Stimulated activated naive CD8-positive, alpha-beta T cell treated with anti-CD3 and anti-CD28 coated beads, Interleukin-15, amount 100 ng/mL, for 72 hours (primary cell): Measurements from ENCODE around the gene TRIM33.
A peak's percentile ranks its signal among the peaks of the same experiment; 100 is the strongest.
"Not testable (repeated sequence)": the region's sequence is repeated elsewhere in the genome, so short reads cannot be mapped to it uniquely, and the experiment has no call there.

Source experiments
- ATAC-seq: fragments of 150-1000 bp; cut with Tn5 transposase; 2 replicates; pipeline ENCODE4 v1.10.0; 2021; ENCODE audit warnings: mild to moderate bottlenecking, moderate library complexity
- DNase-seq, 2 donors: peaks; one replicate each; pipeline ENCODE4 v3.0.0; 2021 to 2022
- H3K27ac Mint-ChIP-seq, 2 donors: one replicate each; pipeline ENCODE4 v1.8.0; 2022; ENCODE audit warnings: mild to moderate bottlenecking in 2 of 2, mixed read lengths in 2 of 2, moderate library complexity in 2 of 2
- H3K27me3 Mint-ChIP-seq: one replicate; pipeline ENCODE4 v1.8.0; 2022; ENCODE audit warnings: mixed read lengths
- H3K4me1 Mint-ChIP-seq: one replicate; pipeline ENCODE4 v1.8.0; 2022; ENCODE audit warnings: mild to moderate bottlenecking, mixed read lengths
- H3K4me3 Mint-ChIP-seq, 2 donors: one replicate each; pipeline ENCODE4 v1.8.0; 2022; ENCODE audit warnings: mild to moderate bottlenecking in 2 of 2, mixed read lengths in 2 of 2, moderate library complexity in 1 of 2
- H3K9me3 Mint-ChIP-seq, 2 donors: one replicate each; pipeline ENCODE4 v1.8.0; 2022; ENCODE audit warnings: mixed read lengths in 2 of 2

TRIM33 gene

DNA sequence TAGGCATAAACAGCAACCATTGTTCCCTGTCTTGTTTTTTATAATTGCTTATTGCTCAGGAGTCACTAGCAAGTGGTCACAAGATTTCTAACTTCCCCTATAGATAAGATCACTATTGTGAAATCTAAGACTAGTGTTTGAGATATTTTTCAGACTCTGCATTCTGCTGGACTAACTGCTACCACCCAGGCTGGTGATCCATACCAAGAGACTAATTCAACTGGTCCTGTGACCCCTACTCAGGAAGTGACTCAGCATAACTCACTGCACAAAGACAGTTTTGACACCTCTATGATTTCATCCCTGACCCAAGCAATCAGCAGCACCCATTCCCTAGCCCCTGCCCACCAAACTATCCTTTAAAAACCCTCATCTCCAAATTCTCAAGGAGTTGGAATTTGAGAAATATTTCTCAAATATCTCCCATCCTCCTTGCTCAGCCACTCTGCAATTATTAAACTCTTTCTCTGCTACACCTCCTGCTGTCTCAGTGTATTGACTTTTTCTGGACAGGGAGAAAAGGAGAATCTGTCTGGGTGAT, 52.7 kb downstream of the TRIM33 start:
- peaks cover 12% of the 10 kb centered on the region for H3K4me1 Mint-ChIP-seq
- no peak for DNase-seq
- peak; percentile 76 for ATAC-seq
- no peaks in the 10 kb centered on the region for H3K27me3 Mint-ChIP-seq
- no peaks in the 10 kb centered on the region for H3K9me3 Mint-ChIP-seq
- no peak overlapping the region for H3K27ac Mint-ChIP-seq
- no peak overlapping the region for H3K4me3 Mint-ChIP-seq

DNA sequence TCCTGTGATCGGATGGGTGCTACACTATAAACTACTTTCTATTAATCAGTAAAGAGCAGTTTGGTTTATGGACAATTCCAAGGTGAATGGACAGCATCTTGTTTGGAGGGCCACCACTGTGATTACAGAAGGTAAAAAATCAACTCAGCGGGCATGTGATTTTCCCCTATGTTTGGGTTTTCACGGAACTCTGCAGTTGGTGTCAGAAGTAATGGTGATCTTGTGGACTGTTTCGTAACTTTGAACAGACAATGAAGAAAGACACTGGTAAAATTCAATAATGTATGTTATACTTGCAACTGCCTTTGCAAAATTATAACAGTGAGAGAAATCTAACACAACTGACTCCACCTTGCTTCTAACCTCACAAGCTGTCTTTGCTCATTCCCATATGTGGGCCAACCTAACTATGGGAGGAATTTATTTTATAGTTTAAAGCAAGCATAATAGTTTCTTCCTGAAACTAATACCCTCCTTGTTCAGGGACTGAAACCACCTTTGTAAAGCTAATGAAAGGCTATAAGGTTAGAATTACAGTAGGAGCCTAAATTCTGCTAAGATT, 53.2 kb downstream of the TRIM33 start:
- Mint-ChIP-seq H3K4me3 (no peak overlapping the region), H3K9me3 (no peaks in the 10 kb centered on the region), H3K4me1 (peaks cover 12% of the 10 kb centered on the region), H3K27me3 (no peaks in the 10 kb centered on the region), H3K27ac (no peak overlapping the region)
- DNase-seq (no peak), ATAC-seq (no peak)

DNA sequence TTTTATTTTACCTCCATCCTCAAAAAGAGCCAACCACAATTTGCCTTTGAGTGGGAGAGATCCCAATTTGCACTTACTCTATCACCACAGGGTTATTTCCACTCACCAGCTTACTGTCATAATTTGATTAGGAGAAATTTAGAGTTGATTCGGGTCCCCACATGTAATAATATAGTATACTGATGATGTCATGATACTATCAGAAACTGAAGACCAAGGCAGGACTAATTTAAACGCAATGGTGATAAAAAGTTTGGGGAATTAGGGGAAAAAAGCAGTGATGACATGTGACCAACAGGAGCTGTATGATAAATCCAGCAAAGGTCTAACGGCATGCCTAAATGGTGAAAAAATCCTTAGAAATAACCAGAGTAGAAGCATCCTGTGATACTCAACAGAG, 54.4 kb downstream of the TRIM33 start:
- Mint-ChIP-seq H3K9me3 (no peaks in the 10 kb centered on the region), H3K27me3 (no peaks in the 10 kb centered on the region), H3K4me3 (no peak overlapping the region), H3K27ac (no peak overlapping the region), H3K4me1 (peaks cover 12% of the 10 kb centered on the region)
- no peak for DNase-seq
- no peak for ATAC-seq

DNA sequence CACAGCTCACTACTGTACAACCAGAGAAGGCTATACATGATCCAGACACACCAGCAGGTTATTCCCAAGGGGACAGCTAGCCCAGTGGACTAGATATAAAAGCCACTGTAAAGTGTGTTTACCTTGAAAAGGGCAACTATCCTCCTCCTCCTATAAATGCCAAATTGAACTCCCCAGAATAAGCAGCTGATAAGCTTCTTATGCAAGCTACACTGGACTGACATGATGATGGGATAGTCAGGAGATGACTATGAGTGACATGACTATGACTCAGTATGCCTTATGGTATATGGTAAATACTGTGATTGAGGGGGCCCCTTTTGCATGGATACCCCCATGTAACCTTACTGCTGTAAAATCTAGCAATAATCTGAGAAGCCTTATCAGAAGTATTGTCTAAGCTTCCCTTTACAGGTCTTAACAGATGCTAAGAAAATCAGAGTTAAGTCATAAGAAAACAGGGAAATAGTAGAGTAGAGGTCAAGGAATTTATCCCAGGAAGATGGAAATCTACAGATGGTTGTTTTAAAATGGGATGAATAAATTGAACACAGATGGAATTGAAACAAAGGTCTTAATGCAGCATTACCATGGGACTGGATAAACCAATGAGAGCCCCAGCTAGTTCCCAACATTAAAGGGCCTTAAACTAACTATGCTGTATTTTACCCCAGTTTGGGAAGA, 55.8 kb downstream of the TRIM33 start:
- ATAC-seq: peak; percentile 39
- Mint-ChIP-seq H3K4me3 (no peak overlapping the region), H3K9me3 (no peaks in the 10 kb centered on the region), H3K27ac (no peak overlapping the region), H3K4me1 (peaks cover 12% of the 10 kb centered on the region), H3K27me3 (no peaks in the 10 kb centered on the region)
- no peak for DNase-seq

DNA sequence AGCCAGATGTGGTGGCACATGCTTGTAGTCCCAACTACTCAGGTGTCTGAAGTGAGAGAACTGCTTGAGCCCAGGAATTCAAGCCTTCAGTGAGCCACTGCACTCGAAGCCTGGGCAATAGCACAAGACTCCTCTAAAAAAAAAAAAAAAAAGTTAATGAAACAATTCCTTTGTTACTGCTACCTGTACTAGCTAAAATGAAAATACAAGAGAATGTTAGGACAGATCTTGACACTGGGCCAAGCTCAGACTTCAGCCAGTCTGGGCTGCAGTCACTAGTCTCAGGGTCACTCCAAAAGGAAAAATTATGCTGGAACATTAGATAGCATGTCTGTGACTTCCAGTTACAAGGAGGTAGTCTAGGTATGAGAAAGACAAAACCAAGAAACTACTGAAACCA, 56.5 kb downstream of the TRIM33 start:
- ATAC-seq: no peak
- H3K4me1 Mint-ChIP-seq: peaks cover 12% of the 10 kb centered on the region
- DNase-seq: no peak
- H3K27ac Mint-ChIP-seq: no peak overlapping the region
- no peaks in the 10 kb centered on the region for H3K9me3 Mint-ChIP-seq
- H3K27me3 Mint-ChIP-seq: no peaks in the 10 kb centered on the region
- H3K4me3 Mint-ChIP-seq: no peak overlapping the region

DNA sequence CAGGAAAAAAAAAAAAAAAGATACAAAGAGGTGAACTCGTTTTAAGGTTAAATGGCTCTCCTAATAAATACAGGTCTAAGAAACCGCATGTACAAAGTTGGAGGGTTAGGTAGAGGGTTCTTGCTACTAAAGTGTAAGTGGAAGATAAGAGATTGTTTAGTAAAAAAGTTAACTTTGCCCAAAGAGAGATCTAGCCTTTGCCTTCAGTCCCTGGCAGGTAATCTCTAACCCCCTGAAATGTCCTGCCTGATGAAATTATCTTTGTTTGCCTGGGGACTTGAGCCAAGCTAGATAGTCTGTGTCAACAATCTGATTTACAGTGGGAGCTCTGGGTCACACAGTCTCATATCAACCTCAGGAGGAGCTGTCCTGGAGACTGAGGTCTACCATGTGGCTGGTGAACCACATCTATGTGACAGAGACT, 57.6 kb downstream of the TRIM33 start:
- Mint-ChIP-seq H3K27ac (no peak overlapping the region), H3K9me3 (no peaks in the 10 kb centered on the region), H3K4me1 (peaks cover 5% of the 10 kb centered on the region), H3K27me3 (no peaks in the 10 kb centered on the region), H3K4me3 (no peak overlapping the region)
- no peak for ATAC-seq
- DNase-seq: no peak

DNA sequence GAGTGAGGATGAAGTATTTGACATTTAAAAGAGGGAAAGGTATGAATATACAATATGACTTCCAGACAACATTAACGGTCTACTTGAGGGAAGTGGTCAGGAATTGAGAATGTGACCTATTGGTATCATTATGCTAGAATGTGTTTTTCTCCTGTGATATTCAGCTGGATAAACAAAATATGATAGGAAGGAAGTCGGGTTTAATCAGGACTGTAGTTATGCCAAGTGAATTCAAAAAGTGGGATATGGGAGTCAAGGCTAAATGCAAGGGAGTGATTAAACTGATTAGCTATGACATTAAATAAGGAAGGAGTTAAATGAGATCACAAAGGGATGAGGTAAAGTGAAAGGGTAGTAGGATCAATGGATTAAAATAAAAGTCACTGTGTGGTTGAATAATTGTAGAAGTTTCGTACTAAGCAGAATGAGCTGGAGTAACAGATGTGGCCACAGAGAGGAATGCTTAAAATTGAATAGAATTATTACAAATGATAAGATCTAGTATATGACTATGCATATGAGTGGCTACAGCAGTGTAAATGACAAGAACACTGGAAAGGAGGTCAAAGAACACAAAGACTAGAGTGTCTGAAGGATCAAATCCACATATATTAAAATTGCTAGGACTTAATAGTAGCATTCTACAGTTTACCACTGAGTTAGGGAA, 62.5 kb downstream of the TRIM33 start:
- ATAC-seq: no peak
- no peak for DNase-seq
- H3K9me3 Mint-ChIP-seq: no peaks in the 10 kb centered on the region
- H3K4me3 Mint-ChIP-seq: no peak overlapping the region
- peaks cover 6% of the 10 kb centered on the region for H3K4me1 Mint-ChIP-seq
- H3K27me3 Mint-ChIP-seq: no peaks in the 10 kb centered on the region
- H3K27ac Mint-ChIP-seq: no peak overlapping the region

DNA sequence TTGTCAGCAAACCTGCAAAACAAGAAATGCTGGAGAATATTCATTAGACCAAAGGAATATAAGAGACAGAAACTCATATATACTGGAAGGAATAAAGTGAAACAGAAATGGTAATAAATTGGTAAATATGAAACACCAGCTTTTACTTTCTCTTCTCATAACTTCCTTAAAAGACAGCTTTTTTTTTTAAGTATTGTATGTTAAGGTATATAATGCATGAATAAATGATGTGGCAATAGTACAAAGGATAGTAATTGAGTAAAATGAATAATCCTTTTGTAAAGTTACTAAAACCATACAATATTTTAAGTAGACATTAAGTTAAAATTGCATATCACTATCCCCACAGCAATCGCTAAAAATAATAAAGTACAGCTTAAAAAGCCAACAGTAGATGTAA, 64.8 kb downstream of the TRIM33 start:
- H3K4me3 Mint-ChIP-seq: no peak overlapping the region
- DNase-seq (no peak), ATAC-seq (no peak)
- no peaks in the 10 kb centered on the region for H3K9me3 Mint-ChIP-seq
- H3K4me1 Mint-ChIP-seq: peaks cover 6% of the 10 kb centered on the region
- H3K27me3 Mint-ChIP-seq: no peaks in the 10 kb centered on the region
- no peak overlapping the region for H3K27ac Mint-ChIP-seq

DNA sequence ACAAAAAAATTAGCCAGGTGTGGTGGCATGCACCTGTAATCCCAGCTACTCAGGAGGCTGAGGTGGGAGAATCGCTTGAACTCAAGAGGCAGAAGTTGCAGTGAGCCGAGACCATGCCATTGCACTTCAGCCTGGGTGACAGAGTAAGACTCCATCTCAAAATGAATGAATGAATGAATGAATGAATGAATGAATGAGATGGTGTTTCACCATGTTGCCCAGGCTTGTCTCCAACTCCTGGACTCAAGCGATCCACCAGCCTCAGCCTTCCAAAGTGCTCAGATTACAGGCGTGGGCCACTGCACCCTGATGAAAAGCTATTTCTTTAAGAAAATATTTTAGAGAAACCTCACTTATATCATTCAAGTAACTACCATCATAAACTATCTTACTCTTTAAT, 67.8 kb downstream of the TRIM33 start:
- not testable (repeated sequence) for DNase-seq, H3K4me3 Mint-ChIP-seq, H3K4me1 Mint-ChIP-seq, ATAC-seq, H3K27ac Mint-ChIP-seq, H3K9me3 Mint-ChIP-seq, H3K27me3 Mint-ChIP-seq

DNA sequence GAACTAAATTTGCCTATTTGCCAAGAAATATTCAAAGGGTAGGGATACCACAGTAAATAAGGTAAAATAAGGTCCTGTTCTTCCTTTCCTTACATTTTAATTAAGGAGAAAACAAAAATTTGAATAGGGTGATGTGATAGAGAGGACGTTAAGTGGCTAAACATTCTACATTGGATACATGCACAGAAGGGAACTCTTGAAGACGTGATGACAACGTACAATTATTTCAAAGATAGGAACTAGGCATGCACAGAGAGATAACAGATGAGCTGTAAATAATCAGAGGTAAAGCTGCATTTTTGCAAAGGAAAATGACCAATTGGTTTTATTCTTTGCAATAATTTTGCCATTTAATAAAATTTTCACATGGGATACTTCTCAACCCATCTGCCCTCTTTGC, 69.7 kb downstream of the TRIM33 start:
- H3K9me3 Mint-ChIP-seq: no peaks in the 10 kb centered on the region
- H3K27me3 Mint-ChIP-seq: no peaks in the 10 kb centered on the region
- no peak overlapping the region for H3K4me3 Mint-ChIP-seq
- DNase-seq: no peak
- H3K4me1 Mint-ChIP-seq: peaks cover 6% of the 10 kb centered on the region
- H3K27ac Mint-ChIP-seq: no peak overlapping the region
- ATAC-seq: no peak

DNA sequence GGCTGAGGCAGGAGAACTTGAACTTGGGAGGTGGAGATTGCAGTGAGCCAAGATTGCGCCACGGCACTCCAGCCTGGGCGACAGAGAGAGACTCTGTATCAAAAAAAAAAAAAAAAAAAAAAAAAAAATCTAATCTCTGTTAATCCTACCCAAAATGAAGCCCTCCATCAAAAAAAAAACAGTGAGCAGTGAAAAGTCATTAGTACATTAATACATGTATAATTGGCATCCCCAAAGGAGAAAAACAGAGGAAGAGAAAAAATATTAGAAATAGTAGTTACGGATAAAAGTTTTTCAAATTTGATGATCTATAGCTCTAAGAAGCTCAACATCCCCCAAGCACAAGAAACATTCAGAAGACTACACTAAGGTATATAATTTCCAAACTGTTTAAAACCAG, 71.6 kb downstream of the TRIM33 start:
- ATAC-seq: no peak
- Mint-ChIP-seq H3K4me3 (no peak overlapping the region), H3K27ac (no peak overlapping the region), H3K4me1 (peaks cover 6% of the 10 kb centered on the region), H3K27me3 (no peaks in the 10 kb centered on the region), H3K9me3 (no peaks in the 10 kb centered on the region)
- DNase-seq: no peak

DNA sequence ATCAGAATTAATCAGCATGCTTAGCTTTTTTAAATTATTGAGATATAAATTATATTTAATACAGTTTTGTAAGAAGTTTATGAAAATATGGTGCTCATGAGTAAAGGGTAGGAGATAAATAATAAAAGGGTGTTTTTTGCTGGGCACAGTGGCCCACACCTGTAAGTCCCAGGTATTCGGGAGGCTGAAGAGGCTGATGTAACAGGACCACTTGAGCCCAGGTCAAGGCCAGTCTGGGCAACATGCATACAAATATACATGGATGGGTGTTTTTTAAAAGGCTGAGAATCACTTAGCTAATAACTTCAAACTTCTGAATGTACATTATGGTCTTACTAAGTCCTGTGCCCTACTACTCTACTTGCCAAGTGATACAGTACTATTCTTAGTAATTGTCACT, 73.2 kb downstream of the TRIM33 start:
- Mint-ChIP-seq H3K4me3 (no peak overlapping the region), H3K4me1 (no peaks in the 10 kb centered on the region), H3K9me3 (no peaks in the 10 kb centered on the region), H3K27me3 (no peaks in the 10 kb centered on the region), H3K27ac (no peak overlapping the region)
- ATAC-seq: no peak
- DNase-seq: no peak

DNA sequence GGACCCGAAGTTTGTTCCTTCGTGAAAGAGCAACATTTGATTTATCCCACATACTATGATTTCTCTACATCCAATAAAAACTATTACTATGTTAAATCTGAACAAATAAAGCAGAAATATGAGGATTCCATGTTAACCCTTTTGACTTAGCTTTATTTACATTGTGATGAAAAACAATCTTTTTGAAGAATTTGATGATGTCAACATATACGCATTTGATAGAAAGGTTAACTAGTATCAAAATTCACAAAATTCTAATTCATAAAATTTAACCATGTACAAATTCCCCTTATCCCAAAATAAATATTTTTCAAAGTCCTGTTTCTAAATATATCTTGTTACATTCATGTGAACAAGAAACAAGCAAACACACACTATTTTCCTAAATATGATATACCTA, 74.2 kb downstream of the TRIM33 start:
- H3K9me3 Mint-ChIP-seq: no peaks in the 10 kb centered on the region
- no peak overlapping the region for H3K27ac Mint-ChIP-seq
- H3K27me3 Mint-ChIP-seq: no peaks in the 10 kb centered on the region
- H3K4me1 Mint-ChIP-seq: no peaks in the 10 kb centered on the region
- H3K4me3 Mint-ChIP-seq: no peak overlapping the region
- ATAC-seq: no peak
- no peak for DNase-seq

DNA sequence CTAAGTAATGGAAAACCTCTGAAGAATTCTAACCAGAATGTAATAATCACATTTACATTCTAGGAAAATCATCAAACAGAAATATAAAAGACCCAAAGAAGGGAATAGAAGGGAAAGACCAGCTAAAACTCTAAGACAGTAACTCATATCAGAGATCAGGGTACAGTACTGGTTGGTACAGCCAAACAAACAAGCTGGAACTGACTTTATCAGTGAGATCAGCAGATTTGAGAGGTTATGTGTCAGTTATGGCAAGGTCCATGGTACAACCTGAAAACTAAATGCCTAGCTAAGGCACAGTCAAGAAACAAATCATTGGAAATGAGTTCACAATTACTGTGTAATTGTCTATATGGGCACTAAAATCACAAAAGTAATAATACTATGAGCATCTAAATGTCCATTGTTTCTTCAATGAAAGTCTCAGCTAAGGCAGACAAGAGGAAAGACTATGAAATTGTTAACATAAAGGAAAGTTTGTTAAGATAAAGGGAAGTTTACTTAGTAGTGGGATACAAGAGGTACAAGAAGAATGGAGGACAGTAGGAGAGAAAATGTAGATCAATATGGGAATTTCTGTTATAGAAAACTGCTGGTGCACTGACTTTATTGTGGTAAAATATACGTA, 75.8 kb downstream of the TRIM33 start:
- ATAC-seq: no peak
- Mint-ChIP-seq H3K27ac (peak overlapping the region in 1 of 2 donors; percentile 48), H3K4me1 (no peaks in the 10 kb centered on the region), H3K4me3 (no peak overlapping the region), H3K9me3 (no peaks in the 10 kb centered on the region), H3K27me3 (no peaks in the 10 kb centered on the region)
- DNase-seq: no peak

DNA sequence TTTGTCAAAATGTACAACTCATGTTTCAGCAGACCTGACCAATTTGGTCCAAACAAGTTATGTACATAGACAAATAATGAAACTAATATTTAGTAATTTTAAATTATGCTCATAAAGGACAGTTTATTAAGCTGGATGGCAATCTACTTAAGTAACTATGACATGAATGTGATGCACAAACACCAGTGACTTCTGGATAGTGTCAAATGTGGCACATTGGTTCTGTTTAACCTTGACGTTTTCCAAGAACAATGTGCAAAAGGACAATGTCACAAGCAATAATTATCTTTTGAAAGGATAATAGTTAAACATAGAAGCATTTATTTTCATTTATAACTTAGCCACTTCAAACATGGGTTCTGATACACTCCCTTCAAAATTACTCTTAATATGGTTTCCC, 80.0 kb downstream of the TRIM33 start:
- Mint-ChIP-seq H3K4me1 (no peaks in the 10 kb centered on the region), H3K9me3 (no peaks in the 10 kb centered on the region), H3K27me3 (no peaks in the 10 kb centered on the region), H3K4me3 (no peak overlapping the region), H3K27ac (no peak overlapping the region)
- no peak for ATAC-seq
- no peak for DNase-seq
